ENCODE measurements around the gene BTBD16. TPM values are rescaled to one million over a fixed set of nuclear protein-coding genes. Genes with fewer than 3 reads are reported as not detected.

The BTBD16 gene
- total RNA-seq, 1 experiment from 2014 or later, result not detected

DNA sequence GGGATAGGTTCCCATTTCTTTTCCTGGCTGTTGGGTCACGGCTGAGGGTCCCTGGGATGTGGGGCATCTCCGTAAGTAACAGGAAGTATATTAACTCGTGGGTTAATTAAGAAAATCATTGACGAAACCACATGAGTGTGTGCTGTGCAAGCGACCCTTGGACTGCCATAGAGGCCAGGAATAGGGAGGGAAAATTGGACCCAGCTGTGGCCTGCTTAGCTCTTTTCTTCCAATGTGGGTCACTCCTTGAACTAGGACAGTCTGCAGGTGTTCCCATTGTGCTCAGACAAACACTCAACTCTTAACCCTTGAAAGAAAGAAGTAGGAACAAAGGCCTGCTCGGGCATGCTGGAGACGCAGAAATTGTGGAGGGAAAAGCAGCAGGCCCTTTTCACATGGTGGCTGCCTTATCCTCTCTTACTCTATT is 77.9 kb downstream of the BTBD16 start:
- Mint-ChIP-seq H3K9me3 (peaks cover 38 to 39% of the 10 kb centered on the region in 2 experiments), H3K27ac (peak overlapping the region in 1 of 3 experiments; percentile 6; a peak in 1 of 7 replicates), H3K27me3 (ENCODE audit: low read depth) (peaks cover 26% of the 10 kb centered on the region), H3K36me3 (ENCODE audit: insufficient read depth in 1 of 3, low read depth in 3 of 3) (peaks cover 16 to 37% (median 29%) of the 10 kb centered on the region in 3 experiments), H3K4me3 (no peak overlapping the region), H3K4me1 (peaks cover 28 to 36% of the 10 kb centered on the region in 2 experiments)
- Histone ChIP-seq H3K14ac (ENCODE audit: insufficient read depth, low read length) (no peak overlapping the region), H3K27ac (ENCODE audit: insufficient read length, low read depth, low read length) (no peak overlapping the region), H2AK5ac (ENCODE audit: insufficient read length, low read length) (no peak overlapping the region), H3K4ac (ENCODE audit: low read depth, low read length) (no peak overlapping the region), H3K18ac (ENCODE audit: insufficient read length, low read depth, low read length) (no peak overlapping the region), H2BK12ac (ENCODE audit: insufficient read length, low read depth, low read length) (no peak overlapping the region), H3K9me3 (ENCODE audit: control insufficient read depth, low read depth, low read length) (peaks cover 11% of the 10 kb centered on the region), H3K79me2 (ENCODE audit: insufficient read depth, low read length) (no peaks in the 10 kb centered on the region), H3K23me2 (ENCODE audit: insufficient read length, low read depth, low read length, poor library complexity, severe bottlenecking) (no peaks in the 10 kb centered on the region), H2BK15ac (ENCODE audit: low read depth, low read length) (no peak overlapping the region), H3K27me3 (ENCODE audit: insufficient read depth, low read length) (no peaks in the 10 kb centered on the region), H4K20me1 (ENCODE audit: control insufficient read depth, insufficient read depth, insufficient read length) (no peaks in the 10 kb centered on the region), H2AFZ (ENCODE audit: low read length) (no peak overlapping the region), H3T11ph (ENCODE audit: low read length) (no peak overlapping the region), H3K4me1 (ENCODE audit: insufficient read depth, low read length) (no peaks in the 10 kb centered on the region; the same call in 1 of the 2 replicates), H3K4me2 (ENCODE audit: insufficient read depth, insufficient read length, low read length) (no peak overlapping the region), H4K5ac (ENCODE audit: insufficient read length, low read depth, low read length) (no peak overlapping the region), H2BK120ac (ENCODE audit: low read depth, low read length, poor library complexity, severe bottlenecking) (no peak overlapping the region), H2BK5ac (ENCODE audit: insufficient read length, low read length) (no peak overlapping the region), H3K79me1 (ENCODE audit: insufficient read depth, low read depth, low read length, poor library complexity, severe bottlenecking) (no peaks in the 10 kb centered on the region), H3K23ac (ENCODE audit: insufficient read length, low read depth, low read length) (no peak overlapping the region), H2BK20ac (ENCODE audit: low read depth, low read length, poor library complexity, severe bottlenecking) (no peak overlapping the region), H3K56ac (ENCODE audit: insufficient read length, low read depth, low read length) (no peak overlapping the region), H4K91ac (ENCODE audit: insufficient read length, low read depth, low read length) (no peak overlapping the region), H3K9ac (ENCODE audit: extremely low read depth, insufficient read length, low read length) (no peak overlapping the region), H4K8ac (replicated peaks; ENCODE audit: insufficient read length, low read depth, low read length) (no peak overlapping the region)
- DNase-seq, result no peak
- TF ChIP-seq, protein P1, sequence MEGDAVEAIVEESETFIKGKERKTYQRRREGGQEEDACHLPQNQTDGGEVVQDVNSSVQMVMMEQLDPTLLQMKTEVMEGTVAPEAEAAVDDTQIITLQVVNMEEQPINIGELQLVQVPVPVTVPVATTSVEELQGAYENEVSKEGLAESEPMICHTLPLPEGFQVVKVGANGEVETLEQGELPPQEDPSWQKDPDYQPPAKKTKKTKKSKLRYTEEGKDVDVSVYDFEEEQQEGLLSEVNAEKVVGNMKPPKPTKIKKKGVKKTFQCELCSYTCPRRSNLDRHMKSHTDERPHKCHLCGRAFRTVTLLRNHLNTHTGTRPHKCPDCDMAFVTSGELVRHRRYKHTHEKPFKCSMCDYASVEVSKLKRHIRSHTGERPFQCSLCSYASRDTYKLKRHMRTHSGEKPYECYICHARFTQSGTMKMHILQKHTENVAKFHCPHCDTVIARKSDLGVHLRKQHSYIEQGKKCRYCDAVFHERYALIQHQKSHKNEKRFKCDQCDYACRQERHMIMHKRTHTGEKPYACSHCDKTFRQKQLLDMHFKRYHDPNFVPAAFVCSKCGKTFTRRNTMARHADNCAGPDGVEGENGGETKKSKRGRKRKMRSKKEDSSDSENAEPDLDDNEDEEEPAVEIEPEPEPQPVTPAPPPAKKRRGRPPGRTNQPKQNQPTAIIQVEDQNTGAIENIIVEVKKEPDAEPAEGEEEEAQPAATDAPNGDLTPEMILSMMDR (conservative IDR thresholded peaks at IDR 0.05), result no peak
- no CpG with 5 or more reads among the region's 7 CpGs for WGBS (ENCODE audit: extremely low coverage, insufficient read length, low lambda C conversion rate)
